ENCODE data around the gene SNAP91. TPM values are rescaled to one million over a fixed set of nuclear protein-coding genes. Genes with fewer than 3 reads are reported as not detected.

SNAP91 gene
- polyA plus RNA-seq, 1 experiment, result not detected

- ChIA-PET POLR2A (interaction anchor here (1.0 kb wide), 1 partner anchor 299 kb away, joined by 3 read pairs; no protein-coding TSS in a partner anchor), CTCF (interaction anchor here (0.5 to 13.8 kb wide), 31 partner anchors 10 to 1255 kb away, joined by 3 to 384 read pairs (median 4); partner anchors contain the start of genes DOP1A and UBE3D)
- Histone ChIP-seq H3K27me3 (ENCODE audit: control insufficient read depth, insufficient read depth, low read length) (no peaks in the 10 kb centered on the region), H3K27ac (ENCODE audit: low read depth, low read length) (no peak overlapping the region), H3K4me3 (ENCODE audit: low read depth, low read length) (no peak overlapping the region), H3K9me3 (ENCODE audit: control insufficient read depth, insufficient read depth, low read length) (no peaks in the 10 kb centered on the region)
- peak; percentile 63 for DNase-seq (ENCODE audit: low read depth, low spot score)
- TF ChIP-seq CTCF (IDR thresholded peaks at IDR 0.05; ENCODE audit: low read depth, low read length), result peak; percentile 90
These were observed 193.9 kb downstream of the SNAP91 start for GRCh38 chr6:83514866-83515466.

- no peak overlapping the region for H3K4me3 ChIP-seq (ENCODE audit: low read depth, low read length)
- H3K9me3 ChIP-seq (ENCODE audit: control insufficient read depth, insufficient read depth, low read length), result no peaks in the 10 kb centered on the region
- H3K27me3 ChIP-seq (ENCODE audit: control insufficient read depth, insufficient read depth, low read length), result no peaks in the 10 kb centered on the region
- no peak for DNase-seq (ENCODE audit: low read depth, low spot score)
- ChIA-PET CTCF (interaction anchor here (0.5 to 13.8 kb wide), 29 partner anchors 10 to 1254 kb away, joined by 3 to 384 read pairs (median 6); partner anchors contain the start of genes DOP1A and UBE3D), POLR2A (interaction anchor here (1.0 kb wide), 1 partner anchor 299 kb away, joined by 3 read pairs; no protein-coding TSS in a partner anchor)
- no peak overlapping the region for H3K27ac ChIP-seq (ENCODE audit: low read depth, low read length)
- TF ChIP-seq CTCF (IDR thresholded peaks at IDR 0.05; ENCODE audit: low read depth, low read length), result no peak
These were observed 194.4 kb downstream of the SNAP91 start for GRCh38 chr6:83514466-83514865.

GRCh38 chr6:83511901-83512681 lies 196.8 kb downstream of the SNAP91 start, which contains the start of gene PRSS35:
Gene PRSS35, plus strand, starts transcription at chr6:83512534. Its CDS starts 10,908 bp downstream, at chr6:83523442.
- Histone ChIP-seq H3K4me3 (ENCODE audit: low read depth, low read length) (peak within 1 kb of the TSS; percentile 65), H3K27me3 (ENCODE audit: control insufficient read depth, insufficient read depth, low read length) (no peaks in the 10 kb centered on the region), H3K9me3 (ENCODE audit: control insufficient read depth, insufficient read depth, low read length) (no peaks in the 10 kb centered on the region), H3K27ac (ENCODE audit: low read depth, low read length) (peak within 1 kb of the TSS; percentile 13)
- DNase-seq (ENCODE audit: low read depth, low spot score), result no peak
- peak; percentile 87 for TF ChIP-seq CTCF (IDR thresholded peaks at IDR 0.05; ENCODE audit: low read depth, low read length)
- CTCF ChIA-PET, result interaction anchor here (0.5 to 13.8 kb wide), 66 partner anchors 7 to 1263 kb away, joined by 3 to 384 read pairs (median 5); partner anchors contain the start of genes DOP1A, RWDD2A and UBE3D
- POLR2A ChIA-PET, result interaction anchor here (0.6 to 1.3 kb wide), 4 partner anchors 165 to 444 kb away, joined by 3 to 10 read pairs (median 4); partner anchors contain the start of gene DOP1A

GRCh38 chr6:83511266-83511665 lies 197.6 kb downstream of the SNAP91 start:
- DNase-seq (ENCODE audit: low read depth, low spot score), result no peak
- Histone ChIP-seq H3K9me3 (ENCODE audit: control insufficient read depth, insufficient read depth, low read length) (no peaks in the 10 kb centered on the region), H3K4me3 (ENCODE audit: low read depth, low read length) (no peak overlapping the region), H3K27me3 (ENCODE audit: control insufficient read depth, insufficient read depth, low read length) (no peaks in the 10 kb centered on the region), H3K27ac (ENCODE audit: low read depth, low read length) (no peak overlapping the region)
- ChIA-PET CTCF (interaction anchor here (0.6 to 13.8 kb wide), 47 partner anchors 7 to 675 kb away, joined by 3 to 384 read pairs (median 5); partner anchors contain the start of genes DOP1A, RWDD2A and UBE3D), POLR2A (interaction anchor here (0.9 kb wide), 1 partner anchor 93 kb away, joined by 3 read pairs; no protein-coding TSS in a partner anchor)
- no peak for TF ChIP-seq CTCF (IDR thresholded peaks at IDR 0.05; ENCODE audit: low read depth, low read length)

Data from AG04450 (cell line).